Fibroblast of lung (primary cell): Measurements from ENCODE around the gene NOX3. TPM values are rescaled to one million over a fixed set of nuclear protein-coding genes. Genes with fewer than 3 reads are reported as not detected.

ENCODE experiments used
- DNase-seq, 2 donors: peaks; one replicate each; pipeline versions ENCODE4 v3.0.0 to v3.0.0-alpha.2; 2010; ENCODE audit warnings: low read depth in 2 of 2
- H2AFZ ChIP-seq: 2 replicates; pipeline ENCODE4 v1.5.1; 2012; ENCODE audit warnings: low read length, control low read depth, inconsistent platforms
- H3K27ac ChIP-seq: 2 replicates; pipeline ENCODE4 v1.5.1; 2011; ENCODE audit warnings: low read length, control low read depth; ENCODE audit not compliant: insufficient read depth
- H3K27me3 ChIP-seq: 2 replicates; pipeline ENCODE4 v1.5.1; 2011; ENCODE audit warnings: mild to moderate bottlenecking, low read length; ENCODE audit not compliant: control insufficient read depth, insufficient read depth
- H3K36me3 ChIP-seq: 2 replicates; pipeline ENCODE4 v1.5.1; 2011; ENCODE audit warnings: low read length; ENCODE audit not compliant: control insufficient read depth, insufficient read depth
- H3K4me1 ChIP-seq: 2 replicates; pipeline ENCODE4 v1.5.1; 2011; ENCODE audit warnings: low read length; ENCODE audit not compliant: control insufficient read depth, insufficient read depth; ENCODE audit errors: extremely low read depth
- H3K4me2 ChIP-seq: 2 replicates; pipeline ENCODE4 v1.5.1; 2011; ENCODE audit warnings: low read length, control low read depth; ENCODE audit not compliant: insufficient read depth; ENCODE audit errors: extremely low read depth
- H3K4me3 ChIP-seq, 4 experiments: fragments of 200-600 bp in 1 of 4; sonication (generic) in 1 of 4; replicated peaks in 1 of 4; 2 replicates each; pipeline ENCODE4 v1.5.1; 2011 to 2016; ENCODE audit warnings: low read length in 4 of 4, low read depth in 3 of 4, mild to moderate bottlenecking in 3 of 4, control low read depth in 2 of 4, inconsistent platforms in 1 of 4, mixed read lengths in 1 of 4; ENCODE audit not compliant: insufficient read depth in 1 of 4; ENCODE audit errors: control extremely low read depth in 1 of 4
- H3K79me2 ChIP-seq: 2 replicates; pipeline ENCODE4 v1.5.1; 2012; ENCODE audit warnings: mild to moderate bottlenecking, low read length, inconsistent platforms; ENCODE audit not compliant: control insufficient read depth, insufficient read depth
- H3K9ac ChIP-seq: 2 replicates; pipeline ENCODE4 v1.5.1; 2011; ENCODE audit warnings: mild to moderate bottlenecking, low read length, control low read depth; ENCODE audit not compliant: insufficient read depth
- H3K9me3 ChIP-seq: 2 replicates; pipeline ENCODE4 v1.5.1; 2012; ENCODE audit warnings: low read depth, low read length; ENCODE audit not compliant: control insufficient read depth, insufficient read depth
- H4K20me1 ChIP-seq: 2 replicates; pipeline ENCODE4 v1.5.1; 2011; ENCODE audit warnings: low read length; ENCODE audit not compliant: control insufficient read depth, insufficient read depth; ENCODE audit errors: extremely low read depth
- EZH2 ChIP-seq: IDR thresholded peaks from 2 replicates; pipeline ENCODE4 v1.5.1; 2012; ENCODE audit warnings: low read length, control low read depth, mild to moderate bottlenecking; ENCODE audit errors: missing control alignments
- polyA plus RNA-seq, 2 donors: library from polyadenylated mRNA; depleted of rRNA in 1 of 2; stranded (reverse) in 1 of 2; unstranded in 1 of 2; fragments of >200 nt; gene quantifications; 2 replicates each; pipeline ENCODE4 v1.2.1, GENCODE V29; 2011 to 2012; ENCODE audit warnings: missing spikeins in 1 of 2
- total RNA-seq: library from RNA; depleted of rRNA; stranded (reverse); fragments of >200 nt; gene quantifications from 2 replicates; pipeline ENCODE4 v1.2.1, GENCODE V29; 2014
- TF ChIP-seq, protein P1 (sequence below), 2 donors: IDR thresholded peaks in 1 of 2; conservative IDR thresholded peaks in 1 of 2; 1 replicate in 1 of 2; 2 replicates in 1 of 2; pipeline ENCODE4 v1.5.1; 2011 to 2012; ENCODE audit warnings: low read length in 2 of 2, control low read depth in 1 of 2, inconsistent platforms in 1 of 2, low read depth in 1 of 2, mild to moderate bottlenecking in 1 of 2

NOX3 gene
- total and polyA plus RNA-seq, 2 donors (not counting 1 experiment from before 2014, with no cell fraction given): not detected

DNA sequence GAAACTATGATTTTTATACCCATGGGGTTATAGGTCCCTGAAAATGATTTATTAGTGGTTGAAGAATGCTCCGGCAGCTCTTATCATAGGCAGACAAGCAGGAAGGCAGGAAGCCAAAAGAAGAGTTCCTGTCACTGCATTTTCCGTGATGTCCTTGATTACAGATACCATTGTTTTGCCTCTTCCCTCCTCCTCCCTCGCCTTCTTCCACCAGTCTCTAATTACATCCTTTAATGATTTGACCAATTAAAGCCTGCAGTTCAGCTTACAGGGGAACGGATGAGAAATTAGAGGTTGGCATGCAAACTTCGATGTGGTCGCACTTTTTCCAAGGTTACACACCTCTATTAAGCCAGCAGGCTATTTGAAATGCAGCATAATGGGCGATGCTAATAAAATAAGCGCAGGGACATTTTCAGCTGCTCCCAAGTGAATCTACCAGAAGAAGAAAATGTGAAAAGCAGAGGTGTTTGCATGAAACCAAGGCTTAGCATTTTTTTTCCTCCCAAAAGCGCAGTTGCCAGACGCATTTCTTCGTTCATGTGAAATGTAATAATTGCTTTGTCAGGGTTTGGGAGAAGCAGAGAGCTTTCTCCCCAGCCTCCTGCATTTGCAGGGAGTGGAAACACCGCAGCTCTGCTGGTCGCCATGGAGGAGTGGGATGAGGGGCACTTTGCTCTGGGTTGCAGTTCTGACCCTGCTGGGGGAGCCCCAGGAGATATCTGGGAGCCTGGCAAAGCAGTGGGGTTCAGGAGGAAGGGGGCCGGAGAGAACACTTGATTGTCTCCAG is 6.0 kb downstream of the NOX3 start:
- Histone ChIP-seq H3K4me3 (no peak overlapping the region), H3K27me3 (no peaks in the 10 kb centered on the region), H3K9ac (no peak overlapping the region), H3K79me2 (no peaks in the 10 kb centered on the region), H3K4me1 (no peaks in the 10 kb centered on the region), H2AFZ (no peak overlapping the region), H4K20me1 (no peaks in the 10 kb centered on the region), H3K27ac (no peak overlapping the region), H3K36me3 (no peaks in the 10 kb centered on the region), H3K4me2 (no peak overlapping the region), H3K9me3 (no peaks in the 10 kb centered on the region)
- peak in 1 of 2 donors; percentile 23 for DNase-seq
- TF ChIP-seq, protein P1, sequence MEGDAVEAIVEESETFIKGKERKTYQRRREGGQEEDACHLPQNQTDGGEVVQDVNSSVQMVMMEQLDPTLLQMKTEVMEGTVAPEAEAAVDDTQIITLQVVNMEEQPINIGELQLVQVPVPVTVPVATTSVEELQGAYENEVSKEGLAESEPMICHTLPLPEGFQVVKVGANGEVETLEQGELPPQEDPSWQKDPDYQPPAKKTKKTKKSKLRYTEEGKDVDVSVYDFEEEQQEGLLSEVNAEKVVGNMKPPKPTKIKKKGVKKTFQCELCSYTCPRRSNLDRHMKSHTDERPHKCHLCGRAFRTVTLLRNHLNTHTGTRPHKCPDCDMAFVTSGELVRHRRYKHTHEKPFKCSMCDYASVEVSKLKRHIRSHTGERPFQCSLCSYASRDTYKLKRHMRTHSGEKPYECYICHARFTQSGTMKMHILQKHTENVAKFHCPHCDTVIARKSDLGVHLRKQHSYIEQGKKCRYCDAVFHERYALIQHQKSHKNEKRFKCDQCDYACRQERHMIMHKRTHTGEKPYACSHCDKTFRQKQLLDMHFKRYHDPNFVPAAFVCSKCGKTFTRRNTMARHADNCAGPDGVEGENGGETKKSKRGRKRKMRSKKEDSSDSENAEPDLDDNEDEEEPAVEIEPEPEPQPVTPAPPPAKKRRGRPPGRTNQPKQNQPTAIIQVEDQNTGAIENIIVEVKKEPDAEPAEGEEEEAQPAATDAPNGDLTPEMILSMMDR (conservative IDR thresholded peaks at IDR 0.05 in 1 of 2, IDR thresholded peaks at IDR 0.05 in 1 of 2; ENCODE audit: low read depth in 1 of 2, low read length in 2 of 2): no peak
- no peak for TF ChIP-seq EZH2

DNA sequence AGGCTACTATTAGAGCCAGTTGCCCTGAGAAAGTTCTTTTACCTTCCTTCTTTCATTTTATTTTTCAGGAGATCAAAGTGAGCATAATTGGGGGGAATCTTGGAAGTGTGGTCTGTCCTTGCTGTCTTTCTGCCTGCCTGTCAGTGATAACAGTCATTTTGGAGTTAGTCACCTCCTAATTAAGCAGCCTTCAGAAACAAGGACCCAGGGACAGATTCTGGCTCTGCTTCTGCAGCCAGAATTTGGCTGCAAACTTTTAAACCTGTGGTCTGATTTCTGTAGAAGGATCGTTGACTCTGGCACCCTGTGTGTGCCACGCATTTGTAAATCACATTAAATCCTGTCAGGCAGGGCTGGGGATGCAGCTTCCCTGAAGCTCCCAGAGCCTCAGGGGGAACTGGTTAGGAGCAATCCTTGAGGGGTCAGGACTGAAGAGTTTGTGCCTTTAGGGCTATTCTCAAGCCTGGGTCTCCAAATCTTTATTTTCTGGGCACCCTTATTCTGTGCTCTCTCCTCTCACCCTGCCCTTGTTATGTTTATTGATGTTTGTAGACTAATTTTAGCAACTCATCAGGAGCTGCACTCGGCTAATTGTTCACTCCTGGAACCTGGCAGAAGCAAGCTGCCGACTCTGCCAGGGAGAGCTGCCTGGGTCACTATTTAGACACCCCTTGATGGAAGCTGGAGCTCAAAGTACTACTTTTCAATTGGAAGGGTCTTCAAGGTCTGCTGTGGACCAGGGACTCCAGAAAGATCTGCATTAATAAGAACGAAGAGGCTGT is 6.8 kb downstream of the NOX3 start:
- no peak overlapping the region for H3K4me2 ChIP-seq
- no peak for TF ChIP-seq EZH2
- TF ChIP-seq, protein P1 (conservative IDR thresholded peaks at IDR 0.05 in 1 of 2, IDR thresholded peaks at IDR 0.05 in 1 of 2; ENCODE audit: low read depth in 1 of 2, low read length in 2 of 2): no peak
- H2AFZ ChIP-seq: no peak overlapping the region

DNA sequence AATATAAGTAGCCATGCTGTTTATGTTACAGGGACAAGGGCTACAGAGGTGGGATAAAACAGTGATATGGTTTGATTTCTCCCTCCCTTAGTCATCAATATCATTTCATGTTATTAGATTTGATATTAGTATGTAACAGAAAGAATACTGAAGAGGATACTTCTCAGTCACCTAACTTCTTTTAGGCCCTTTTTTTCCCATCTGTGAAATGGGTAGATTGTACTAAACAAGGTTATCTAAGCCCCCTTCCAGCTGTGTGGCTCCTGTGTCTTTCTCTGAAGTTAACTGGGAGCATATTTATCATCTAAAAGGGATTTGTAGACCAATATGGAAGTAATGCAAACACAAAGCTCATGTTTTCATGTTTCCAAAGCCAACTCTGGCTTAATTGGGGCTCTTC is 7.7 kb downstream of the NOX3 start:
- TF ChIP-seq, protein P1 (conservative IDR thresholded peaks at IDR 0.05 in 1 of 2, IDR thresholded peaks at IDR 0.05 in 1 of 2; ENCODE audit: low read depth in 1 of 2, low read length in 2 of 2): no peak
- TF ChIP-seq EZH2: no peak
- Histone ChIP-seq H3K79me2 (no peaks in the 10 kb centered on the region), H3K27me3 (no peaks in the 10 kb centered on the region), H4K20me1 (no peaks in the 10 kb centered on the region), H3K36me3 (no peaks in the 10 kb centered on the region), H3K4me3 (no peak overlapping the region), H3K27ac (no peak overlapping the region), H3K9ac (no peak overlapping the region), H3K9me3 (no peaks in the 10 kb centered on the region), H2AFZ (no peak overlapping the region), H3K4me2 (no peak overlapping the region), H3K4me1 (no peaks in the 10 kb centered on the region)
- DNase-seq: no peak

More for the DNA sequence above, 6.8 kb downstream of the NOX3 start:
- no peak overlapping the region for H3K9ac ChIP-seq
- H3K4me1 ChIP-seq: no peaks in the 10 kb centered on the region
- DNase-seq: no peak
- no peaks in the 10 kb centered on the region for H3K36me3 ChIP-seq
- H3K79me2 ChIP-seq: no peaks in the 10 kb centered on the region
- no peaks in the 10 kb centered on the region for H4K20me1 ChIP-seq
- H3K27me3 ChIP-seq: no peaks in the 10 kb centered on the region
- no peak overlapping the region for H3K4me3 ChIP-seq
- H3K27ac ChIP-seq: no peak overlapping the region
- no peaks in the 10 kb centered on the region for H3K9me3 ChIP-seq
